Bronchial epithelial cell (primary cell): ENCODE measurements around the gene RALGDS. TPM values are rescaled to one million over a fixed set of nuclear protein-coding genes. Genes with fewer than 3 reads are reported as not detected.

Experiments
- DNase-seq: peaks from one replicate; pipeline ENCODE4 v3.0.0-alpha.2; 2010; ENCODE audit warnings: low read depth
- FAIRE-seq: peaks from 2 replicates; lab custom pipeline; 2011; peaks lifted over from hg19 to GRCh38; lab: Jason Lieb, UNC
- H3K27me3 ChIP-seq: 2 replicates; pipeline ENCODE4 v1.5.1; 2011; ENCODE audit warnings: low read length; ENCODE audit not compliant: control insufficient read depth, insufficient read depth
- H3K36me3 ChIP-seq: 2 replicates; pipeline ENCODE4 v1.5.1; 2011; ENCODE audit warnings: low read length; ENCODE audit not compliant: control insufficient read depth, insufficient read depth
- H3K4me3 ChIP-seq: 2 replicates; pipeline ENCODE4 v1.5.1; 2011; ENCODE audit warnings: mild to moderate bottlenecking, low read depth, low read length, control low read depth
- total RNA-seq: library from RNA; depleted of rRNA; stranded (reverse); fragments of >200 nt; gene quantifications from 2 replicates; pipeline ENCODE4 v1.2.1, GENCODE V29; 2014
- TF ChIP-seq, protein P1 (sequence below): IDR thresholded peaks from 2 replicates; pipeline ENCODE4 v1.5.1; 2011; ENCODE audit warnings: mild to moderate bottlenecking, moderate library complexity, low read length, control low read depth, inconsistent platforms; ENCODE audit not compliant: insufficient read depth, severe bottlenecking

Gene RALGDS
- total RNA-seq, 1 donor from 2014 or later = 18.7 TPM

DNA sequence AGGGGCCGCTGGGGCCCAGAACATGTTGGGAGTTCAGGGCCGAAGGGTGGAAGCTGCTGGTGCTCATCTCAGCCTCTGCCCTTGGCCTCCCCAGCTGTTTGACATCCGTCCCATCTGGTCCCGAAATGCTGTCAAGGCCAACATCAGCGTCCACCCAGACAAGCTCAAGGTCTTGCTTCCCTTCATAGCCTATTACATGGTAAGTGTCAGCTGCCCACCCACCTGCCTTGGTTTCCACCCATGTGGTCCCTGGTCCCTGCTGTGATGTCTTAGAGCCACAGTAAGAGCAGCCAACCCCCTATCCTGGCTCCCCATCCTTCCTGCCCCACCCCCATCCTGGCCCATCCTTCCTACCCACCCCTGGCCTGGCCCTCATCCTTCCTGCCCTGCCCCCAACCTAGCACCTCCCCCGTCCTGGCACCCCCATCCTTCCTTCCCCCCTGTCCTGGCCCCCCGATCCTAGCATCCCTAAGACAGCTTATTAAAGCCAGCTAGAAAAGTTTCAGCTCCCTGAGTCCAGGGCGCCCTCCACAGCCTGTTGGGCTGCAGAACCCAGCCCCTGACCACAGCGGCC is 69.0 kb downstream of the RALGDS start:
- FAIRE-seq (no peak), DNase-seq (no peak)
- Histone ChIP-seq H3K36me3 (peaks cover 25% of the 10 kb centered on the region), H3K27me3 (no peaks in the 10 kb centered on the region), H3K4me3 (no peak overlapping the region)
- TF ChIP-seq, protein P1, sequence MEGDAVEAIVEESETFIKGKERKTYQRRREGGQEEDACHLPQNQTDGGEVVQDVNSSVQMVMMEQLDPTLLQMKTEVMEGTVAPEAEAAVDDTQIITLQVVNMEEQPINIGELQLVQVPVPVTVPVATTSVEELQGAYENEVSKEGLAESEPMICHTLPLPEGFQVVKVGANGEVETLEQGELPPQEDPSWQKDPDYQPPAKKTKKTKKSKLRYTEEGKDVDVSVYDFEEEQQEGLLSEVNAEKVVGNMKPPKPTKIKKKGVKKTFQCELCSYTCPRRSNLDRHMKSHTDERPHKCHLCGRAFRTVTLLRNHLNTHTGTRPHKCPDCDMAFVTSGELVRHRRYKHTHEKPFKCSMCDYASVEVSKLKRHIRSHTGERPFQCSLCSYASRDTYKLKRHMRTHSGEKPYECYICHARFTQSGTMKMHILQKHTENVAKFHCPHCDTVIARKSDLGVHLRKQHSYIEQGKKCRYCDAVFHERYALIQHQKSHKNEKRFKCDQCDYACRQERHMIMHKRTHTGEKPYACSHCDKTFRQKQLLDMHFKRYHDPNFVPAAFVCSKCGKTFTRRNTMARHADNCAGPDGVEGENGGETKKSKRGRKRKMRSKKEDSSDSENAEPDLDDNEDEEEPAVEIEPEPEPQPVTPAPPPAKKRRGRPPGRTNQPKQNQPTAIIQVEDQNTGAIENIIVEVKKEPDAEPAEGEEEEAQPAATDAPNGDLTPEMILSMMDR = no peak

DNA sequence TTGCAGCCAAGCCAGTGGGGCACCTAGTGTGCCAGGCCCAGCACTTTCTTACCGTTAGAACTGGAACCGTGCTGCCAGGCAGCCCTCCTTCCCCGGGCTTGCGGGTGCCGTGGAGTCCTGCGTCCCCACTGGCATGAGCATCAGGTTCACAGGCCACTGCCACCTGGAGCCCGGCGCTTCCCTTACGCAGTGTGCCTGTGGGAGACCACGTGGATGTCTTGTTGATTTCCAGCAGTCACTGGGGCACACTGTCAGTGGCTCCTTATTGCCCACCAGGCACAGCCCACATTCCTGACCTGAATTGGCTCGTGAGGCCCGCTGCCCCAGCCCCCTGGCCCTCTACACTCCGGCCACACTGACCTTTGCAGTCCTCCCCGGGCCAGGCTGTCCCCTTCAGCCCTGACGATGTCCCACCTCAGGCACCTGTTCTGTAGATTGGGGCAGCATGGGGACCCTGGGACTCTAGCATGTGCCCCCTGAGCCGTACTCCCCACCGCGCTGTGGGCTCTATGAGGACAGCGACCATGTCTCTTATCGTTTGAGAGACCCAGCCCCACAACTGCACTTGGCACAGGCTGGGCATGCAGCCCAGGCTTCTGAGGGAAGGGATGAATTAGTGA is 69.6 kb downstream of the RALGDS start:
- TF ChIP-seq, protein P1 = no peak
- FAIRE-seq (no peak), DNase-seq (no peak)
- Histone ChIP-seq H3K36me3 (peaks cover 28% of the 10 kb centered on the region), H3K27me3 (no peaks in the 10 kb centered on the region), H3K4me3 (no peak overlapping the region)

DNA sequence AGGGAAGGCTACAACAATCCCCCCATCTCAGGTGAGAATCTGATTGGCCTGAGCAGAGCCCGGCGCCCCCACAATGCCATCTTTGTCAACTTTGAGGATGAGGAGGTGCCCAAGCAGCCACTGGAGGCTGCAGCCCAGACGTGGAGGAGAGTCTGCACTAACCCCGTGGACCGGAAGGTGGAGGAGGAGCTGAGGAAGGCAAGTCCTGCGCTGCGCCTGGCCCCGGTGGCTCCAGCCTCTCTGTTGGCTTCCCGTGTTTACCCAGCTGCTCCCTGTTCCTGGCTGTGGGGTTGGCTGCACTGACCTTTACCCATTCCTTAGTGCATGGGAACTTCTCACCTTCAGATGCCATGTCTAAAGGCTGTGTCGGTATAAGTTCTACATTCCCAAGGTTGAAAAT is 70.3 kb downstream of the RALGDS start:
- H3K36me3 ChIP-seq = peaks cover 33% of the 10 kb centered on the region
- TF ChIP-seq, protein P1 = no peak
- no peak for FAIRE-seq
- no peaks in the 10 kb centered on the region for H3K27me3 ChIP-seq
- H3K4me3 ChIP-seq = no peak overlapping the region
- DNase-seq = no peak

DNA sequence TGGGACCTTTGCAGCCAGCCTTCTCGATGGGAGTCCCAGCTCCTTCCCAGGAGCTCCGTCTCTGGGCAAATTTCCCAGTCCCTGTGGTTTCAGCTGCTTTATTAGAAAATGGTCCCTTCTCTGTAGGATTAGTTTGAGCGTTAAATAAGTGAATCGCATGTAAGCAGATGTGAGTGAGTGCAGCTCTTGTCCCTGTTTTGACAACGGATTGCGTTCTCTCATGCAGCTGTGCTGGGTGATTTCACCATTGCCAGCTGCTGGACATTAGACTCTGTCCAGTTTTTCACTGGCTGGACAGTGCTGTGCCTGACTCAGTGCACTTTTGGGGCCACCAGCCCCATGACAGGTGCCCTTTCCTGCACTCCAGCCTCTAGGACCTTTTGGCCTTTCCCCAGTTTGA is 70.9 kb downstream of the RALGDS start:
- FAIRE-seq (no peak), DNase-seq (no peak)
- Histone ChIP-seq H3K4me3 (no peak overlapping the region), H3K27me3 (no peaks in the 10 kb centered on the region), H3K36me3 (peaks cover 32% of the 10 kb centered on the region)
- TF ChIP-seq, protein P1 = no peak

DNA sequence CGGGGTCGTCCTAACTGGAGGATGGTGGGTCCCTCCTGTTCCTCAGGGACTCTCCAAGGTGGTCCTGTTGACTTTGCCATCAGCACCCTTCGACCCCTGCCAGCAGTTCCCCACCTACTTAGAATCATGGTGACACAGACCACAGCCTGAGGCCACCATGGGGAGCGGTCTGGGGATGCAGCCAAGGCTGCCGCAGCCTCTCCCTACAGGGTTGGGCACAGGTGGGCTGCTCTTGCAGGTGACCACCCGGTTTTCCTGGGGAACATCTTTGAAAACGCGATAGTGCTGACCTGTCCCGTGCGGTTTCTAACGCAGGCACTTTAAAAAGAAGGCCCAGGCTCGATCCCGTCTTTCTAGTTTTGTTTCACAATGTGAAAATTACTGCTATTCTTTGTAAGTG is 72.0 kb downstream of the RALGDS start:
- Histone ChIP-seq H3K27me3 (no peaks in the 10 kb centered on the region), H3K4me3 (no peak overlapping the region), H3K36me3 (peaks cover 35% of the 10 kb centered on the region)
- TF ChIP-seq, protein P1 = no peak
- FAIRE-seq (no peak), DNase-seq (no peak)
